ENCODE data around the gene CTDSP2. TPM values are rescaled to one million over a fixed set of nuclear protein-coding genes. Genes with fewer than 3 reads are reported as not detected.
A peak's percentile ranks its signal among the peaks of the same experiment; 100 is the strongest.

The CTDSP2 gene
- total RNA-seq, 2 donors from 2014 or later, result 108 to 109 TPM

DNA sequence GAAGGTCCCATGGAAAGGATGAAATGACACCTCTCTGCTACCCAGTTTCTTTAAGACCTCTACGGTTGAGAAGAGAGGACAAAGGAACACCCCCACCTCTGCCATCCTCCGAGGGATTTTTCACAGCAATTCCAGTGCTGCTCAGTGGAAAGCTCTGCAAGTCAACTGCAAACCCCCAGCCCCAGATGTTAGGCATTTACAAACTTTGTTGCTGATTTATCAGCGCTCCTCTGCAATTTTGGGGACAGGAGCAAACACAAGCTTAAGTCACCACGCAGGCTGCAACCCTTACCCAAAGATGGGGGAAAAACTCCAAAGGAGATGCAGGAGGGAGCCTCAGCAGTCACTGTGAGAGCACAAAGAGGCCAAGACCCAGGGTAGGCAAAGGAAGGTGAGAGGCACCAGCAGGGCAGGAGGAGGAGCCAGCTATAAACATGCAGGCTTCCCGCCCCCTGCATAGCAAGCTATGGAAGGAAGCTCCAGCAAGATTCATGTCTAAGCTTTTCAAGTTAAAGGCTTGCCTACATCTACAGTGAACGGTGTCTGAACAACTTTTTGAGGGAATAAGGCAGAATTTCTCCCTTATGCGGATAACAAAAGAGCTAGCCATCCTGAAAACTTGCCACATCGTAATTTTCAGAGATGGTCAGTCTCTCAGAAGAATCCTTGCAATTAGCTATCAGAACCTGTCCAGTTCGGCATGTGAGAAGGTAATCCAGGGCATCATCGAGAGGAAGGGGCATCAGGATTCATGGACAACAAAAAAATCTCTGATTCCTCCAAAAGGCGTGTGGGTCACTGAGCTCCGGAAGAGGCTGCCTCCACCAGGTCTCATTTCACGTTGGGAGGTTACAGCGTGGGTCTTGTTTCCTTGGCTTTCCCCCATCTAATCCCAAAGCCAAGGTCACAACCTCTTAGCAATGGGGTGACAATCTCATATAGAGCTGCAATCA lies 3.9 kb downstream of the CTDSP2 start:
- peak overlapping the region; percentile 79 for H3K27ac Mint-ChIP-seq
- no peaks in the 10 kb centered on the region for H3K9me3 Mint-ChIP-seq
- no peak for ATAC-seq (replicated peaks in 1 of 2)
- H3K36me3 Mint-ChIP-seq (ENCODE audit: insufficient read depth in 2 of 2), result peaks cover 0 to 1% of the 10 kb centered on the region in 2 donors
- no peaks in the 10 kb centered on the region for H3K27me3 Mint-ChIP-seq (ENCODE audit: low read depth)
- DNase-seq, result peak; percentile 42 to 43
- H3K4me1 Mint-ChIP-seq (ENCODE audit: low read depth), result peaks cover 75% of the 10 kb centered on the region
- H3K4me3 Mint-ChIP-seq, result peak overlapping the region; percentile 87 to 92

DNA sequence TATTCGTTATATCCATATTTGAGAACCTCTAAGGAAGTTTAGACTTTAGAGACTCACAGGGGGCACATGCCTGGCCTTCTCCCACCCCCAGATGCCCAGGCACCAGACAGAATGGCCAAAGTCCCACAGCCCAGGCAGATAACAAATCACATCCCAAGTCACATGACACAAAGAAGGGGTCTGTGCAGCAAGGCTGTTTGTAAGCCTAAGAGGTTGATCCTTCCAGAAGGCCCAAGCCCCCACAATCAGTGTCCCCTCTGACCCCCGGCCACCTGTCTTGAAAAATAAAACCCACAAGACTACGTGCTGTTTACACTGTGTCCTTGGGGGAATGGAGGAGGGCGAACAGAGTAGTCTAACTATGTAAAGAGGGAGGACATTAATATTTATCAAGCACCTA lies 5.1 kb downstream of the CTDSP2 start:
- Mint-ChIP-seq H3K4me3 (peak overlapping the region; percentile 13 to 25), H3K36me3 (ENCODE audit: insufficient read depth in 2 of 2) (peaks cover 0 to 1% of the 10 kb centered on the region in 2 donors), H3K9me3 (no peaks in the 10 kb centered on the region), H3K27me3 (ENCODE audit: low read depth) (no peaks in the 10 kb centered on the region), H3K27ac (peak overlapping the region; percentile 79), H3K4me1 (ENCODE audit: low read depth) (peaks cover 82% of the 10 kb centered on the region)
- DNase-seq (no peak), ATAC-seq (replicated peaks in 1 of 2) (no peak)

GRCh38 chr12:57840726-57841125 lies 5.8 kb downstream of the CTDSP2 start:
- H3K27ac Mint-ChIP-seq, result peak overlapping the region; percentile 79
- H3K4me3 Mint-ChIP-seq, result peak overlapping the region in 1 of 2 donors; percentile 25
- peaks cover 0 to 1% of the 10 kb centered on the region in 2 donors for H3K36me3 Mint-ChIP-seq (ENCODE audit: insufficient read depth in 2 of 2)
- no peaks in the 10 kb centered on the region for H3K9me3 Mint-ChIP-seq
- DNase-seq (no peak), ATAC-seq (replicated peaks in 1 of 2) (no peak)
- no peaks in the 10 kb centered on the region for H3K27me3 Mint-ChIP-seq (ENCODE audit: low read depth)
- peaks cover 89% of the 10 kb centered on the region for H3K4me1 Mint-ChIP-seq (ENCODE audit: low read depth)

GRCh38 chr12:57839996-57840395 lies 6.5 kb downstream of the CTDSP2 start:
- peaks cover 0 to 1% of the 10 kb centered on the region in 2 donors for H3K36me3 Mint-ChIP-seq (ENCODE audit: insufficient read depth in 2 of 2)
- ATAC-seq (replicated peaks in 1 of 2) (no peak), DNase-seq (no peak)
- H3K27me3 Mint-ChIP-seq (ENCODE audit: low read depth), result no peaks in the 10 kb centered on the region
- H3K27ac Mint-ChIP-seq, result peak overlapping the region; percentile 93
- peak overlapping the region in 1 of 2 donors; percentile 65 for H3K4me3 Mint-ChIP-seq
- H3K4me1 Mint-ChIP-seq (ENCODE audit: low read depth), result peaks cover 97% of the 10 kb centered on the region
- no peaks in the 10 kb centered on the region for H3K9me3 Mint-ChIP-seq

DNA sequence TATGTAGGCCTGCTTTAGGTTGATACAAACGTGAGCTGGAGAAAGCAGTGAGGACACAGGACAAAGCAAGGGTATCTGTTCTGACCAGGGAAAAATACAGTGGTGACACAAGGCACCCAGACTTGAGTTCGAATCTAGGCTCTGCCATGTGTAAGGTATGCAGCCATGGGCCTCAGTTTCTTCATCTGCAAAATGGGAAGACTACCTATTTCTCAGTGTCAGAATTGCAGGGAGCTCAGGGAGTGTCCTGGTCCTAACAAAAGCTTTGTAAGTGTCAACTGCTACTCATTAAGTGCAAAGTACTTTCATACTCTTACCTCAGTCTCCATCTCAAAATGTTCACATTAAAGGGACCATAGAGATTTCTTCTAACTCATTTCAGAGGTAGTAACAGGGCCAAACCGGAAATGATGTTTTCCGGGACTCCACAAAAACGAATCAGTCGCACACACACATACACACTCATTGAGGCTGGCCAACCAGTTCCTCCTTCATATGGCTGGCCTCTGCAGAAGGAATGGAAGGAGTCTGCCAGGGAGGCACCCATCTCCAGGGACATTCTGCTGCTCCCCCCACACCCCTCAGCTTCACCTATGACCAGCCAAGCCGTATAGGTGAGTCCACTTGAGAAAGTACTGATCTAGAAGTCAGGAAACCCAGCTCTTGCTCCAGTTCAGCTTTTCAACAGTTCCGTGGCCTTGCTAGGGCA lies 7.8 kb downstream of the CTDSP2 start:
- peak; percentile 76 to 78 for ATAC-seq (replicated peaks in 1 of 2)
- H3K27me3 Mint-ChIP-seq (ENCODE audit: low read depth), result no peaks in the 10 kb centered on the region
- peaks cover 100% of the 10 kb centered on the region for H3K4me1 Mint-ChIP-seq (ENCODE audit: low read depth)

GRCh38 chr12:57837864-57838562 lies 8.5 kb downstream of the CTDSP2 start:
- peak; percentile 22 to 28 for ATAC-seq (replicated peaks in 1 of 2)
- H3K27ac Mint-ChIP-seq, result peak overlapping the region; percentile 93
- H3K27me3 Mint-ChIP-seq (ENCODE audit: low read depth), result no peaks in the 10 kb centered on the region
- H3K9me3 Mint-ChIP-seq, result no peaks in the 10 kb centered on the region
- DNase-seq, result no peak
- peak overlapping the region; percentile 68 to 74 for H3K4me3 Mint-ChIP-seq
- no peaks in the 10 kb centered on the region for H3K36me3 Mint-ChIP-seq (ENCODE audit: insufficient read depth in 2 of 2)
- peaks cover 100% of the 10 kb centered on the region for H3K4me1 Mint-ChIP-seq (ENCODE audit: low read depth)

More for the DNA sequence above, 7.8 kb downstream of the CTDSP2 start:
- no peaks in the 10 kb centered on the region for H3K36me3 Mint-ChIP-seq (ENCODE audit: insufficient read depth in 2 of 2)
- H3K9me3 Mint-ChIP-seq, result no peaks in the 10 kb centered on the region
- DNase-seq, result peak; percentile 53
- peak overlapping the region; percentile 93 for H3K27ac Mint-ChIP-seq
- peak overlapping the region; percentile 65 to 68 for H3K4me3 Mint-ChIP-seq

GRCh38 chr12:57836442-57837375 lies 9.8 kb downstream of the CTDSP2 start:
- peak overlapping the region; percentile 65 to 77 for H3K4me3 Mint-ChIP-seq
- H3K36me3 Mint-ChIP-seq (ENCODE audit: insufficient read depth in 2 of 2), result no peaks in the 10 kb centered on the region
- no peaks in the 10 kb centered on the region for H3K27me3 Mint-ChIP-seq (ENCODE audit: low read depth)
- H3K27ac Mint-ChIP-seq, result peak overlapping the region; percentile 85
- ATAC-seq (replicated peaks in 1 of 2), result peak; percentile 24 to 50
- peak; percentile 43 to 48 for DNase-seq
- H3K4me1 Mint-ChIP-seq (ENCODE audit: low read depth), result peaks cover 100% of the 10 kb centered on the region
- H3K9me3 Mint-ChIP-seq, result no peaks in the 10 kb centered on the region

- Mint-ChIP-seq H3K9me3 (no peaks in the 10 kb centered on the region), H3K4me1 (ENCODE audit: low read depth) (peaks cover 98% of the 10 kb centered on the region), H3K4me3 (peak overlapping the region; percentile 65 to 77), H3K36me3 (ENCODE audit: insufficient read depth in 2 of 2) (no peaks in the 10 kb centered on the region), H3K27me3 (ENCODE audit: low read depth) (no peaks in the 10 kb centered on the region), H3K27ac (peak overlapping the region; percentile 85)
- no peak for DNase-seq
- ATAC-seq (replicated peaks in 1 of 2), result no peak
Observed at GRCh38 chr12:57835366-57836288, 10.9 kb downstream of the CTDSP2 start.

- Mint-ChIP-seq H3K36me3 (ENCODE audit: insufficient read depth in 2 of 2) (no peaks in the 10 kb centered on the region), H3K27ac (peak overlapping the region; percentile 53), H3K4me1 (ENCODE audit: low read depth) (peaks cover 95% of the 10 kb centered on the region), H3K9me3 (no peaks in the 10 kb centered on the region), H3K27me3 (ENCODE audit: low read depth) (no peaks in the 10 kb centered on the region), H3K4me3 (no peak overlapping the region)
- DNase-seq (no peak), ATAC-seq (replicated peaks in 1 of 2) (no peak)
Observed at GRCh38 chr12:57834086-57834876, 12.2 kb downstream of the CTDSP2 start.

DNA sequence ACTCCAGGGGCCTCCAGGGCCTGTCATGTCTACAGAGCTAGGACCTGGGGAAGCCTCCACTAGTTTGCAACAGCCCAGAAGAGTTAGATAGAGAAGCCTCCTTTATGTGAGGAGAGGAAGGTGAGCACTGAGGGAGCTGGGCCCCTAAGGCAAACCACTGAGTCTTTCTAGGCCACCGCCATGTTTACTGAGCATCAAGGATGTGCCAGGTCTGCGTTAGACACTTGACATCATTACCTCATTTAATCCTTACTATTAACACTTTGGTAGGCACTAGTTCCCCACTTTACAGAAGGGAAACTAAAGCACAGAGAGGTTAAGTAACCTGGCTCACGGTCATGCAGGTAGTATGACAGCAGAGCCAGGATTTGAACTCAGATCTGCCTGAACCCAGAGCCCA lies 12.9 kb downstream of the CTDSP2 start:
- Mint-ChIP-seq H3K4me1 (ENCODE audit: low read depth) (peaks cover 89% of the 10 kb centered on the region), H3K36me3 (ENCODE audit: insufficient read depth in 2 of 2) (no peaks in the 10 kb centered on the region), H3K27ac (no peak overlapping the region), H3K27me3 (ENCODE audit: low read depth) (no peaks in the 10 kb centered on the region), H3K9me3 (no peaks in the 10 kb centered on the region), H3K4me3 (peak overlapping the region; percentile 8 to 49)
- no peak for ATAC-seq (replicated peaks in 1 of 2)
- DNase-seq, result no peak

DNA sequence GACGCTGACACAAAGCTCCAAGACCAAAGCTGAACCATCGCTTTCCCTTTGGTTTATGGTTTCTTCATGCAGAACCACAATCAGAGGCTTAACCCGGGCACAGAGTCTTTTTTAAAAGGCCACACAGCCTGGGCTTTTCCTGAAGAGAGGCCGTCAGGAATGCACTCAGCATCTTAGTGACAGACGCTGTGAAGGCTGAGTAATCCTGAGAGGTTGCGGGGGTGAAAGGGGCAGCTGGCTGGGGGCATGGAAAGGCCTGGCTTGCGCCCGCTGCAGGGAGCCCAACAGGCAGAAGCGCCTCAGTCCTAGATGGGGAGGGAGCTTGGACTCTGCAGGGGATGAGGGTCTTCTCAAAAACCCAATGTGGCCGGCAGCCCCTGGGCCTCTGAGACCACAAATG lies 13.6 kb downstream of the CTDSP2 start:
- H3K4me3 Mint-ChIP-seq, result no peak overlapping the region
- ATAC-seq (replicated peaks in 1 of 2) (no peak), DNase-seq (no peak)
- H3K9me3 Mint-ChIP-seq, result no peaks in the 10 kb centered on the region
- no peaks in the 10 kb centered on the region for H3K36me3 Mint-ChIP-seq (ENCODE audit: insufficient read depth in 2 of 2)
- H3K27ac Mint-ChIP-seq, result no peak overlapping the region
- H3K4me1 Mint-ChIP-seq (ENCODE audit: low read depth), result peaks cover 82% of the 10 kb centered on the region
- H3K27me3 Mint-ChIP-seq (ENCODE audit: low read depth), result no peaks in the 10 kb centered on the region

Measured in activated T-cell treated with anti-CD3 and anti-CD28 coated beads, Interleukin-2, amount 50 U/mL, for 72 hours (primary cell).